PC-3 (cell line): Measurements from ENCODE around the gene C3orf52.

Experiments
- EZH2 ChIP-seq: fragments of 300-600 bp; sonication (generic); IDR thresholded peaks from one replicate; pipeline ENCODE4 v1.6.1; 2017; ENCODE audit warnings: antibody characterized with exemption, mild to moderate bottlenecking, low read length; ENCODE audit not compliant: unreplicated experiment
- TF ChIP-seq, protein P1 (sequence below): fragments of 300-600 bp; sonication (generic); conservative IDR thresholded peaks from 2 replicates; pipeline ENCODE4 v1.5.1; 2017; ENCODE audit warnings: antibody characterized with exemption, low read depth, mild to moderate bottlenecking, low read length

GRCh38 chr3:112086076-112086854 lies at the start of gene C3orf52:
- TF ChIP-seq, protein P1, sequence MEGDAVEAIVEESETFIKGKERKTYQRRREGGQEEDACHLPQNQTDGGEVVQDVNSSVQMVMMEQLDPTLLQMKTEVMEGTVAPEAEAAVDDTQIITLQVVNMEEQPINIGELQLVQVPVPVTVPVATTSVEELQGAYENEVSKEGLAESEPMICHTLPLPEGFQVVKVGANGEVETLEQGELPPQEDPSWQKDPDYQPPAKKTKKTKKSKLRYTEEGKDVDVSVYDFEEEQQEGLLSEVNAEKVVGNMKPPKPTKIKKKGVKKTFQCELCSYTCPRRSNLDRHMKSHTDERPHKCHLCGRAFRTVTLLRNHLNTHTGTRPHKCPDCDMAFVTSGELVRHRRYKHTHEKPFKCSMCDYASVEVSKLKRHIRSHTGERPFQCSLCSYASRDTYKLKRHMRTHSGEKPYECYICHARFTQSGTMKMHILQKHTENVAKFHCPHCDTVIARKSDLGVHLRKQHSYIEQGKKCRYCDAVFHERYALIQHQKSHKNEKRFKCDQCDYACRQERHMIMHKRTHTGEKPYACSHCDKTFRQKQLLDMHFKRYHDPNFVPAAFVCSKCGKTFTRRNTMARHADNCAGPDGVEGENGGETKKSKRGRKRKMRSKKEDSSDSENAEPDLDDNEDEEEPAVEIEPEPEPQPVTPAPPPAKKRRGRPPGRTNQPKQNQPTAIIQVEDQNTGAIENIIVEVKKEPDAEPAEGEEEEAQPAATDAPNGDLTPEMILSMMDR = no peak; the same call in 1 of the 2 replicates
- TF ChIP-seq EZH2 = no peak
